IMR-90 (cell line): ENCODE data around the gene ZNF503. TPM values are rescaled to one million over a fixed set of nuclear protein-coding genes. Genes with fewer than 3 reads are reported as not detected.

Experiments used
- ATAC-seq: fragments of 200-7000 bp; cut with Tn5 transposase; 2 replicates; pipeline ENCODE4 v1.9.1; 2020; ENCODE audit warnings: low read depth, mild to moderate bottlenecking, moderate library complexity
- BruUV-seq: library from RNA; stranded (reverse); fragments of 400-500 nt; replicated peaks from 2 replicates; lab custom pipeline; 2021; lab: Mats Ljungman, UMichigan
- CTCF ChIA-PET: fragments of 300-600 bp; formaldehyde crosslinking; extraction: SDS; loops from one replicate; lab custom pipeline; 2021; ENCODE audit warnings: antibody characterized with exemption; lab: Yijun Ruan, JAX
- POLR2A ChIA-PET: fragments of 300-600 bp; sonication (Branson Sonifier 250); formaldehyde crosslinking; loops from one replicate; lab custom pipeline; 2022; ENCODE audit warnings: antibody characterized with exemption; ENCODE audit not compliant: unreplicated experiment; lab: Charles Lee
- DNase-seq: peaks from one replicate; pipeline ENCODE4 v3.0.0; 2013
- H2AFZ ChIP-seq: replicated peaks from 2 replicates; pipeline ENCODE3; 2013; ENCODE audit warnings: low read length, mild to moderate bottlenecking; ENCODE audit not compliant: poor library complexity
- H2AK5ac ChIP-seq: 2 replicates; pipeline ENCODE4 v1.6.1; 2013; ENCODE audit warnings: low read depth, low read length, inconsistent platforms
- H2AK9ac ChIP-seq: replicated peaks from 2 replicates; pipeline ENCODE3; 2013; ENCODE audit warnings: mild to moderate bottlenecking, low read depth, low read length, moderate library complexity; ENCODE audit not compliant: poor library complexity
- H2BK120ac ChIP-seq: 2 replicates; pipeline ENCODE4 v1.6.1; 2013; ENCODE audit warnings: low read depth, low read length, inconsistent platforms
- H2BK15ac ChIP-seq: 3 replicates; pipeline ENCODE4 v1.6.1; 2013; ENCODE audit warnings: low read depth, low read length, inconsistent platforms
- H2BK20ac ChIP-seq: 2 replicates; pipeline ENCODE4 v1.6.1; 2013; ENCODE audit warnings: low read depth, mild to moderate bottlenecking, inconsistent platforms, low read length, moderate library complexity
- H2BK5ac ChIP-seq: 2 replicates; pipeline ENCODE4 v1.6.1; 2013; ENCODE audit warnings: mild to moderate bottlenecking, low read depth, low read length, inconsistent platforms; ENCODE audit not compliant: poor library complexity, severe bottlenecking
- H3K14ac ChIP-seq: replicated peaks from 2 replicates; pipeline ENCODE4 v1.6.1; 2013; ENCODE audit warnings: low read depth, low read length, inconsistent platforms
- H3K18ac ChIP-seq: 2 replicates; pipeline ENCODE4 v1.6.1; 2013; ENCODE audit warnings: low read depth, low read length, control low read depth
- H3K23ac ChIP-seq: 2 replicates; pipeline ENCODE4 v1.6.1; 2013; ENCODE audit warnings: low read depth, low read length, inconsistent platforms
- H3K27ac ChIP-seq: 2 replicates; pipeline ENCODE4 v1.5.1; 2013; ENCODE audit warnings: mild to moderate bottlenecking, control low read depth, low read length; ENCODE audit not compliant: insufficient read depth
- H3K27me3 ChIP-seq: 2 replicates; pipeline ENCODE4 v1.6.1; 2013; ENCODE audit warnings: low read length; ENCODE audit not compliant: control insufficient read depth, insufficient read depth
- H3K36me3 ChIP-seq: 2 replicates; pipeline ENCODE4 v1.6.1; 2013; ENCODE audit warnings: low read length, mixed read lengths; ENCODE audit not compliant: control insufficient read depth, insufficient read depth
- H3K4ac ChIP-seq: 2 replicates; pipeline ENCODE4 v1.6.1; 2013; ENCODE audit warnings: low read depth, low read length, inconsistent platforms
- H3K4me1 ChIP-seq: 2 replicates; pipeline ENCODE4 v1.6.1; 2013; ENCODE audit warnings: low read length, mixed read lengths; ENCODE audit not compliant: control insufficient read depth, insufficient read depth
- H3K4me2 ChIP-seq: 2 replicates; pipeline ENCODE4 v1.6.1; 2013; ENCODE audit warnings: low read depth, mild to moderate bottlenecking, control low read depth, low read length, moderate library complexity
- H3K4me3 ChIP-seq: 2 replicates; pipeline ENCODE4 v1.5.1; 2013; ENCODE audit warnings: low read depth, mild to moderate bottlenecking, control low read depth, low read length, moderate library complexity; ENCODE audit not compliant: insufficient read depth
- H3K56ac ChIP-seq: 2 replicates; pipeline ENCODE4 v1.6.1; 2013; ENCODE audit warnings: low read length, inconsistent platforms; ENCODE audit not compliant: insufficient read depth; ENCODE audit errors: extremely low read depth
- H3K79me1 ChIP-seq, 2 experiments: 2 replicates each; pipeline ENCODE4 v1.6.1; 2013; ENCODE audit warnings: low read length in 2 of 2, inconsistent platforms in 1 of 2, low read depth in 1 of 2
- H3K9ac ChIP-seq: 2 replicates; pipeline ENCODE4 v1.6.1; 2013; ENCODE audit warnings: low read depth, low read length, control low read depth
- H3K9me1 ChIP-seq: 2 replicates; pipeline ENCODE4 v1.6.1; 2013; ENCODE audit warnings: low read length, inconsistent platforms; ENCODE audit not compliant: insufficient read depth
- H3K9me3 ChIP-seq: 2 replicates; pipeline ENCODE4 v1.6.1; 2013; ENCODE audit warnings: low read length; ENCODE audit not compliant: control insufficient read depth, insufficient read depth
- H4K20me1 ChIP-seq: 2 replicates; pipeline ENCODE4 v1.6.1; 2013; ENCODE audit warnings: low read length, inconsistent platforms; ENCODE audit not compliant: insufficient read depth
- H4K5ac ChIP-seq: 2 replicates; pipeline ENCODE4 v1.6.1; 2013; ENCODE audit warnings: mild to moderate bottlenecking, low read depth, low read length, control low read depth
- H4K8ac ChIP-seq, 2 experiments: 2 replicates each; pipeline ENCODE4 v1.6.1; 2013; ENCODE audit warnings: low read depth in 2 of 2, low read length in 2 of 2, control low read depth in 1 of 2, inconsistent platforms in 1 of 2
- H4K91ac ChIP-seq: 2 replicates; pipeline ENCODE4 v1.6.1; 2013; ENCODE audit warnings: low read depth, low read length, inconsistent platforms; ENCODE audit not compliant: insufficient read depth
- BHLHE40 ChIP-seq: fragments of 150-350 bp; IDR thresholded peaks from 2 replicates; pipeline ENCODE4 v1.6.1; 2016; ENCODE audit warnings: mild to moderate bottlenecking, low read depth, low read length
- CHD1 ChIP-seq: IDR thresholded peaks from 2 replicates; pipeline ENCODE4 v1.6.1; 2012; ENCODE audit warnings: low read depth, low read length, improper control_type of control experiment
- FOS ChIP-seq: fragments of 150-350 bp; IDR thresholded peaks from 2 replicates; pipeline ENCODE4 v1.6.1; 2016; ENCODE audit warnings: low read depth, low read length
- MAFK ChIP-seq: IDR thresholded peaks from 2 replicates; pipeline ENCODE4 v1.6.1; 2012; ENCODE audit warnings: low read depth, low read length, improper control_type of control experiment
- MAZ ChIP-seq: IDR thresholded peaks from 2 replicates; pipeline ENCODE4 v1.6.1; 2012; ENCODE audit warnings: low read depth, mild to moderate bottlenecking, low read length, improper control_type of control experiment, moderate library complexity, borderline replicate concordance
- MXI1 ChIP-seq: IDR thresholded peaks from 2 replicates; pipeline ENCODE4 v1.6.1; 2012; ENCODE audit warnings: low read depth, mild to moderate bottlenecking, low read length, moderate library complexity, borderline replicate concordance
- NFE2L2 ChIP-seq: fragments of 150-350 bp; IDR thresholded peaks from 2 replicates; pipeline ENCODE4 v1.6.1; 2016; ENCODE audit warnings: low read depth, mild to moderate bottlenecking, low read length
- POLR2A ChIP-seq: IDR thresholded peaks from 2 replicates; pipeline ENCODE4 v1.6.1; 2012; ENCODE audit warnings: mild to moderate bottlenecking, low read depth, low read length
- RAD21 ChIP-seq: IDR thresholded peaks from 2 replicates; pipeline ENCODE4 v1.6.1; 2012; ENCODE audit warnings: low read length, improper control_type of control experiment
- SMC3 ChIP-seq: fragments of 150-350 bp; IDR thresholded peaks from 2 replicates; pipeline ENCODE4 v1.6.1; 2016; ENCODE audit warnings: low read depth, mild to moderate bottlenecking, antibody characterized with exemption, low read length, moderate library complexity
- WGBS, 2 experiments: methylation state at CpG; one replicate each; pipeline versions ENCODE4 v1.1.5 to v1.1.7; 2013; ENCODE audit warnings: missing lambda C conversion rate in 2 of 2; ENCODE audit not compliant: insufficient read length in 1 of 2; ENCODE audit errors: extremely low coverage in 2 of 2; 5-methylcytosine and 5-hydroxymethylcytosine counted together
- dilution Hi-C: fragments of 300-500 bp; cut with HindIII; formaldehyde crosslinking; loops from one replicate; pipeline ENCODE4 v1.14.3; 2018; ENCODE audit warnings: low sequenced_read_pairs; ENCODE audit not compliant: unreplicated experiment
- in situ Hi-C: fragments of 300-500 bp; cut with MboI; formaldehyde crosslinking; loops from 3 replicates; pipeline ENCODE4 v1.14.3; 2019; ENCODE audit warnings: low sequenced_read_pairs, inconsistent platforms, mixed read lengths
- intact Hi-C: fragments of 100-400 bp; cut with micrococcal nuclease; formaldehyde crosslinking; loops from 2 replicates; pipeline ENCODE4 v1.10.0; 2022
- polyA plus RNA-seq, 3 experiments: library from polyadenylated mRNA; depleted of rRNA; stranded (reverse); fragments of >200 nt; gene quantifications; 2 replicates each; pipeline ENCODE4 v1.2.3, GENCODE V29; 2012; ENCODE audit warnings: low replicate concordance in 1 of 3
- total RNA-seq: library from RNA; depleted of rRNA; stranded (reverse); fragments of >200 nt; gene quantifications from 2 replicates; pipeline ENCODE4 v1.2.3, GENCODE V29; 2012
- TF ChIP-seq, protein P1 (sequence below): fragments of 150-350 bp; IDR thresholded peaks from 2 replicates; pipeline ENCODE4 v1.6.1; 2016; ENCODE audit warnings: low read depth, mild to moderate bottlenecking, low read length, moderate library complexity, borderline replicate concordance
- TF ChIP-seq, protein P2 (sequence below): fragments of 150-350 bp; IDR thresholded peaks from 2 replicates; pipeline ENCODE4 v1.6.1; 2017; ENCODE audit warnings: mild to moderate bottlenecking, antibody characterized with exemption, low read length, low read depth
- TF ChIP-seq, protein P3 (sequence below): conservative IDR thresholded peaks from 2 replicates; pipeline ENCODE4 v1.5.1; 2012; ENCODE audit warnings: mild to moderate bottlenecking, low read depth, low read length, improper control_type of control experiment

The ZNF503 gene
- total and polyA plus RNA-seq, 2 of the 4 experiments (the other 2 are of a cell fraction): 0.36 to 5.8 TPM

DNA sequence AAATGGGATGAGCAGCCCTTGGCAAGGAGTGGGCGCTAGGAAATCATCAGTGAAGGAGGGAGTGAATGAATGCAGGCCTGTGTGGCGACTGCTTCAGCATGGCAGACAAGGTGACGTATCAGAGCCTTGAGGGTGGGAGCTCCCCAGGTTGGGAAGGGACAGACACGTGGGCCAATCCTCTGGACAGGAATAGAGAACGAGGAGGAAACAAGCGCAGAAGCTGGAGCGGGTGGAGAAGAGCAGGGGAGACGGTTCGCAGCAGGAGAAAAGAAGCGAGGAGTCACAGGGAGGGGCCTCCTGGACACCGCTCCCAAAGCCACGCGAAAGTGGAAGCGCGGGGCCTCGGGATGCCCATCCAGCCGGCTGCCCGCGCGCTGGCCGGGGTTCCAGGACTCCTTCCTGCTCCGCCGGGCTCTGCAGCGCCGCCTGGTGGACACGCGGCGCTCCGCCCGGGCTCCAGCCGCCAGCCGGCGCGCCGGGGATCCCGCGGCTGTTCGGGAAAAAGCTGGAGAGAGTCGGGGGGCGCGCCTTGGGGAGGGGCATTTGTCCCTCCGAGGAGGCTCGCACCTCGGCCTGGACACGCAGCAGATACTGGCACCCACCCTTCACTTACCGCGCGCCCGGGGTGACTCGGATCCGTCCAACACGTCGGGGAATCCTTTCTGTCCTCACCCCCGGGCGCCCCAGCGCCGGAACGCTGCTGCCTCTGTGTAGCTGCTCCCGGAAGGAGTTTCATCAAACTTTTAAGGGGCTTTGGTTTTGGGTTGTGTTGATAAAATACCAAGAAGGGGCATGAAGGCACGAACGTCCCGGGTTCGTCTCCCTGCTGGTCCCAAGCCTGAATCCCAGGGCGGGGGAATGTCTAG is 6.3 kb downstream of the ZNF503 start:
- peak overlapping the region; percentile 64 for H2AK5ac ChIP-seq
- DNase-seq (peak; percentile 48), ATAC-seq (peak; percentile 51)
- H3K23ac ChIP-seq: peak overlapping the region; percentile 67
- H3K9ac ChIP-seq: peak overlapping the region; percentile 91
- peaks cover 3 to 21% of the 10 kb centered on the region in 2 experiments for H3K79me1 ChIP-seq
- H2BK5ac ChIP-seq: peak overlapping the region; percentile 83
- peak overlapping the region; percentile 84 to 92 for H4K8ac ChIP-seq
- peak overlapping the region; percentile 92 for H2AFZ ChIP-seq
- peak overlapping the region; percentile 86 for H2BK20ac ChIP-seq
- H4K5ac ChIP-seq: peak overlapping the region; percentile 45
- peak overlapping the region; percentile 91 for H2BK120ac ChIP-seq
- H3K4me2 ChIP-seq: peak overlapping the region; percentile 81
- peak overlapping the region; percentile 92 for H2AK9ac ChIP-seq
- peaks cover 5% of the 10 kb centered on the region; the same call in 1 of the 2 replicates for H3K9me1 ChIP-seq
- dilution Hi-C loops (no loop called here), in situ Hi-C loops (loop anchor here (5.0 to 10.0 kb wide), 2 partner anchors 100 to 1717 kb away; no protein-coding TSS in a partner anchor), intact Hi-C loops (loop anchor here (2.0 to 5.0 kb wide), 2 partner anchors 158 to 283 kb away; partner anchors contain the start of gene SAMD8)
- H3K18ac ChIP-seq: peak overlapping the region; percentile 83
- peaks cover 34% of the 10 kb centered on the region for H3K36me3 ChIP-seq
- no peaks in the 10 kb centered on the region for H3K9me3 ChIP-seq
- H3K14ac ChIP-seq: peak overlapping the region; percentile 81
- H3K4me1 ChIP-seq: peaks cover 13% of the 10 kb centered on the region; the same call in 1 of the 2 replicates
- H2BK15ac ChIP-seq: peak overlapping the region; percentile 96; the same call in 2 of the 3 replicates
- BruUV-seq: no TSS peak
- peak overlapping the region; percentile 98 for H3K27ac ChIP-seq
- H3K27me3 ChIP-seq: no peaks in the 10 kb centered on the region
- peak overlapping the region; percentile 93 for H4K91ac ChIP-seq
- peak overlapping the region; percentile 55 for H3K56ac ChIP-seq
- CTCF ChIA-PET: interaction anchor here (0.6 to 1.5 kb wide), 9 partner anchors 8 to 1933 kb away, joined by 3 to 7 read pairs (median 4); no protein-coding TSS in a partner anchor
- peak overlapping the region; percentile 99 for H3K4me3 ChIP-seq
- peaks cover 8% of the 10 kb centered on the region; the same call in 1 of the 2 replicates for H4K20me1 ChIP-seq
- H3K4ac ChIP-seq: peak overlapping the region; percentile 95
- POLR2A ChIA-PET: no interaction called here
- 33% methylated on average over 19 of the region's 64 CpGs; no CpG with 5 or more reads in 1 of the 2 experiments for WGBS, 2 experiments
- TF ChIP-seq BHLHE40 (no peak), MAZ (no peak), FOS (no peak), CHD1 (no peak), MAFK (no peak), RAD21 (peak; percentile 68), POLR2A (no peak), MXI1 (no peak), NFE2L2 (no peak), SMC3 (peak; percentile 57)
- TF ChIP-seq, protein P1, sequence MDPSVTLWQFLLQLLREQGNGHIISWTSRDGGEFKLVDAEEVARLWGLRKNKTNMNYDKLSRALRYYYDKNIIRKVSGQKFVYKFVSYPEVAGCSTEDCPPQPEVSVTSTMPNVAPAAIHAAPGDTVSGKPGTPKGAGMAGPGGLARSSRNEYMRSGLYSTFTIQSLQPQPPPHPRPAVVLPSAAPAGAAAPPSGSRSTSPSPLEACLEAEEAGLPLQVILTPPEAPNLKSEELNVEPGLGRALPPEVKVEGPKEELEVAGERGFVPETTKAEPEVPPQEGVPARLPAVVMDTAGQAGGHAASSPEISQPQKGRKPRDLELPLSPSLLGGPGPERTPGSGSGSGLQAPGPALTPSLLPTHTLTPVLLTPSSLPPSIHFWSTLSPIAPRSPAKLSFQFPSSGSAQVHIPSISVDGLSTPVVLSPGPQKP: no peak
- TF ChIP-seq, protein P2, sequence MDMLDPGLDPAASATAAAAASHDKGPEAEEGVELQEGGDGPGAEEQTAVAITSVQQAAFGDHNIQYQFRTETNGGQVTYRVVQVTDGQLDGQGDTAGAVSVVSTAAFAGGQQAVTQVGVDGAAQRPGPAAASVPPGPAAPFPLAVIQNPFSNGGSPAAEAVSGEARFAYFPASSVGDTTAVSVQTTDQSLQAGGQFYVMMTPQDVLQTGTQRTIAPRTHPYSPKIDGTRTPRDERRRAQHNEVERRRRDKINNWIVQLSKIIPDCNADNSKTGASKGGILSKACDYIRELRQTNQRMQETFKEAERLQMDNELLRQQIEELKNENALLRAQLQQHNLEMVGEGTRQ: no peak
- TF ChIP-seq, protein P3, sequence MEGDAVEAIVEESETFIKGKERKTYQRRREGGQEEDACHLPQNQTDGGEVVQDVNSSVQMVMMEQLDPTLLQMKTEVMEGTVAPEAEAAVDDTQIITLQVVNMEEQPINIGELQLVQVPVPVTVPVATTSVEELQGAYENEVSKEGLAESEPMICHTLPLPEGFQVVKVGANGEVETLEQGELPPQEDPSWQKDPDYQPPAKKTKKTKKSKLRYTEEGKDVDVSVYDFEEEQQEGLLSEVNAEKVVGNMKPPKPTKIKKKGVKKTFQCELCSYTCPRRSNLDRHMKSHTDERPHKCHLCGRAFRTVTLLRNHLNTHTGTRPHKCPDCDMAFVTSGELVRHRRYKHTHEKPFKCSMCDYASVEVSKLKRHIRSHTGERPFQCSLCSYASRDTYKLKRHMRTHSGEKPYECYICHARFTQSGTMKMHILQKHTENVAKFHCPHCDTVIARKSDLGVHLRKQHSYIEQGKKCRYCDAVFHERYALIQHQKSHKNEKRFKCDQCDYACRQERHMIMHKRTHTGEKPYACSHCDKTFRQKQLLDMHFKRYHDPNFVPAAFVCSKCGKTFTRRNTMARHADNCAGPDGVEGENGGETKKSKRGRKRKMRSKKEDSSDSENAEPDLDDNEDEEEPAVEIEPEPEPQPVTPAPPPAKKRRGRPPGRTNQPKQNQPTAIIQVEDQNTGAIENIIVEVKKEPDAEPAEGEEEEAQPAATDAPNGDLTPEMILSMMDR: peak; percentile 80
